Thyroid gland (tissue), 4 donors: ENCODE measurements around the gene BTN1A1. TPM values are rescaled to one million over a fixed set of nuclear protein-coding genes. Genes with fewer than 3 reads are reported as not detected.

Source experiments
- DNase-seq, 2 donors: peaks; one replicate each; pipeline ENCODE4 v3.0.0-alpha.2; 2019
- H3K27ac ChIP-seq, 3 donors: fragments of 200-600 bp; sonication (generic); 1 replicate in 2 of 3; 2 replicates in 1 of 3; pipeline ENCODE4 v1.5.1; 2016 to 2019; ENCODE audit warnings: mild to moderate bottlenecking in 1 of 3, moderate library complexity in 1 of 3
- H3K27me3 ChIP-seq: fragments of 200-600 bp; sonication (generic); one replicate; pipeline ENCODE4 v1.5.1; 2019
- H3K36me3 ChIP-seq, 2 donors: fragments of 200-600 bp; sonication (generic); one replicate each; pipeline ENCODE4 v1.5.1; 2016 to 2019
- H3K4me1 ChIP-seq, 2 donors: fragments of 200-600 bp; sonication (generic); one replicate each; pipeline ENCODE4 v1.5.1; 2017 to 2019
- H3K4me3 ChIP-seq, 3 donors: fragments of 200-600 bp; sonication (generic); replicated peaks in 1 of 3; 1 replicate in 2 of 3; 2 replicates in 1 of 3; pipeline ENCODE4 v1.5.1; 2016; ENCODE audit warnings: mild to moderate bottlenecking in 1 of 3
- H3K9me3 ChIP-seq: fragments of 200-600 bp; sonication (generic); one replicate; pipeline ENCODE4 v1.5.1; 2017
- CTCF ChIP-seq, 6 experiments: fragments of 200-600 bp in 3 of 6; fragments of 450-650 bp in 3 of 6; sonication (generic) in 3 of 6; IDR thresholded peaks; one replicate each; pipeline ENCODE4 v1.5.1; 2016 to 2019; ENCODE audit warnings: antibody characterized with exemption in 6 of 6, mild to moderate bottlenecking in 2 of 6, inconsistent platforms in 1 of 6, moderate library complexity in 1 of 6
- POLR2A ChIP-seq, 2 donors: fragments of 450-650 bp; IDR thresholded peaks; one replicate each; pipeline ENCODE4 v1.6.1; 2017; ENCODE audit warnings: antibody characterized with exemption in 2 of 2, mild to moderate bottlenecking in 2 of 2, moderate library complexity in 1 of 2
- WGBS, 2 donors: methylation state at CpG; one replicate each; pipeline ENCODE4 v1.1.5; 2017; 5-methylcytosine and 5-hydroxymethylcytosine counted together
- intact Hi-C: fragments of 100-400 bp; cut with DNase I; formaldehyde crosslinking; loops from one replicate; pipeline ENCODE4 v1.15.1; 2023
- total RNA-seq, 4 donors: library from RNA; depleted of rRNA; stranded (reverse); fragments of >200 nt; gene quantifications; one replicate each; pipeline ENCODE4 v1.2.3, GENCODE V29; 2016

BTN1A1 gene
- total RNA-seq, 4 donors from 2014 or later, result not detected

- Histone ChIP-seq H3K36me3 (no peaks in the 10 kb centered on the region), H3K9me3 (no peaks in the 10 kb centered on the region), H3K4me3 (no peak overlapping the region), H3K4me1 (no peaks in the 10 kb centered on the region), H3K27ac (no peak overlapping the region), H3K27me3 (no peaks in the 10 kb centered on the region)
- intact Hi-C loops, result no loop called here
- DNase-seq, result no peak
- 62 to 65% methylated on average over 1 of the region's 1 CpG for WGBS, 2 donors
- no peak for TF ChIP-seq POLR2A (IDR thresholded peaks at IDR 0.05)
- no peak for TF ChIP-seq CTCF (IDR thresholded peaks at IDR 0.05)
These were observed 22.7 kb upstream of the BTN1A1 start for GRCh38 chr6:26477426-26477825.

GRCh38 chr6:26478100-26478984, 21.8 kb upstream of the BTN1A1 start:
- Histone ChIP-seq H3K36me3 (no peaks in the 10 kb centered on the region), H3K9me3 (no peaks in the 10 kb centered on the region), H3K4me3 (no peak overlapping the region), H3K27me3 (no peaks in the 10 kb centered on the region), H3K27ac (no peak overlapping the region), H3K4me1 (no peaks in the 10 kb centered on the region)
- no peak for DNase-seq
- TF ChIP-seq POLR2A (IDR thresholded peaks at IDR 0.05), result no peak
- TF ChIP-seq CTCF (IDR thresholded peaks at IDR 0.05), result no peak
- WGBS, 2 donors, result 91 to 94% methylated on average over 2 of the region's 2 CpGs
- intact Hi-C loops, result no loop called here

GRCh38 chr6:26478985-26479278, 21.2 kb upstream of the BTN1A1 start:
- Histone ChIP-seq H3K4me1 (no peaks in the 10 kb centered on the region), H3K36me3 (no peaks in the 10 kb centered on the region), H3K27ac (no peak overlapping the region), H3K9me3 (no peaks in the 10 kb centered on the region), H3K27me3 (no peaks in the 10 kb centered on the region), H3K4me3 (no peak overlapping the region)
- 61 to 62% methylated on average over 3 of the region's 3 CpGs for WGBS, 2 donors
- no peak for DNase-seq
- intact Hi-C loops, result no loop called here
- TF ChIP-seq CTCF (IDR thresholded peaks at IDR 0.05) (no peak), POLR2A (IDR thresholded peaks at IDR 0.05) (no peak)

GRCh38 chr6:26482338-26482737, 17.8 kb upstream of the BTN1A1 start:
- H3K27ac ChIP-seq, result no peak overlapping the region
- WGBS, 2 donors, result 96 to 98% methylated on average over 4 of the region's 4 CpGs
- intact Hi-C loops, result no loop called here
- DNase-seq, result no peak
- H3K4me1 ChIP-seq, result no peaks in the 10 kb centered on the region
- no peaks in the 10 kb centered on the region for H3K36me3 ChIP-seq
- no peak for TF ChIP-seq POLR2A (IDR thresholded peaks at IDR 0.05)
- TF ChIP-seq CTCF (IDR thresholded peaks at IDR 0.05), result no peak
- no peaks in the 10 kb centered on the region for H3K27me3 ChIP-seq
- no peak overlapping the region for H3K4me3 ChIP-seq
- no peaks in the 10 kb centered on the region for H3K9me3 ChIP-seq

GRCh38 chr6:26483727-26484126, 16.4 kb upstream of the BTN1A1 start:
- intact Hi-C loops, result no loop called here
- 85 to 90% methylated on average over 3 of the region's 3 CpGs for WGBS, 2 donors
- H3K4me1 ChIP-seq, result no peaks in the 10 kb centered on the region
- TF ChIP-seq CTCF (IDR thresholded peaks at IDR 0.05), result no peak
- TF ChIP-seq POLR2A (IDR thresholded peaks at IDR 0.05), result no peak
- no peak for DNase-seq
- H3K4me3 ChIP-seq, result no peak overlapping the region
- H3K9me3 ChIP-seq, result no peaks in the 10 kb centered on the region
- H3K36me3 ChIP-seq, result no peaks in the 10 kb centered on the region
- no peak overlapping the region for H3K27ac ChIP-seq
- no peaks in the 10 kb centered on the region for H3K27me3 ChIP-seq
